ENCODE measurements around the gene S100P. TPM values are rescaled to one million over a fixed set of nuclear protein-coding genes. Genes with fewer than 3 reads are reported as not detected.

The S100P gene
- total and polyA plus RNA-seq, 10 donors = 3.5 to 162 (median 32.4) TPM

GRCh38 chr4:6658209-6658595, 35.5 kb upstream of the S100P start:
- Histone ChIP-seq H3K27me3 (replicated peaks in 1 of 7) (peaks cover 0 to 42% (median under 1%) of the 10 kb centered on the region in 7 donors), H3K4me3 (peak overlapping the region in 7 of 8 donors; percentile 22 to 68 (median 39)), H3K36me3 (no peaks in the 10 kb centered on the region), H3K27ac (peak overlapping the region; percentile 16 to 91 (median 78)), H3K9me3 (no peaks in the 10 kb centered on the region), H3K4me1 (peaks cover 0 to 27% (median 21%) of the 10 kb centered on the region in 6 donors)
- WGBS, 5 donors = 60 to 80% (median 72%) methylated on average over 7 of the region's 7 CpGs
- TF ChIP-seq CTCF (IDR thresholded peaks at IDR 0.05 in 8 of 11, conservative IDR thresholded peaks at IDR 0.05 in 3 of 11) = no peak
- no peak for TF ChIP-seq POLR2A (IDR thresholded peaks at IDR 0.05)
- no peak for TF ChIP-seq POLR2AphosphoS5 (IDR thresholded peaks at IDR 0.05)
- intact Hi-C loops (cut with DNase I; ENCODE audit: low total_unique reads) = no loop called here
- DNase-seq = no peak

GRCh38 chr4:6658597-6659075, 35.0 kb upstream of the S100P start:
- peak overlapping the region; percentile 16 to 91 (median 78) for H3K27ac ChIP-seq
- no peaks in the 10 kb centered on the region for H3K9me3 ChIP-seq
- peak overlapping the region; percentile 22 to 68 (median 38) for H3K4me3 ChIP-seq
- H3K36me3 ChIP-seq = no peaks in the 10 kb centered on the region
- peak; percentile 88 for DNase-seq
- peaks cover 0 to 27% (median 21%) of the 10 kb centered on the region in 6 donors for H3K4me1 ChIP-seq
- TF ChIP-seq CTCF (IDR thresholded peaks at IDR 0.05 in 8 of 11, conservative IDR thresholded peaks at IDR 0.05 in 3 of 11) (no peak), POLR2AphosphoS5 (IDR thresholded peaks at IDR 0.05) (peak in 2 of 3 donors; percentile 70 to 71), POLR2A (IDR thresholded peaks at IDR 0.05) (no peak)
- intact Hi-C loops (cut with DNase I; ENCODE audit: low total_unique reads) = no loop called here
- H3K27me3 ChIP-seq (replicated peaks in 1 of 7) = peaks cover 0 to 47% (median 4%) of the 10 kb centered on the region in 7 donors
- 2 to 12% (median 5%) methylated on average over 25 to 52 of the region's 52 CpGs for WGBS, 5 donors

- Histone ChIP-seq H3K9me3 (no peaks in the 10 kb centered on the region), H3K27ac (peak overlapping the region in 1 of 8 donors; percentile 91), H3K4me3 (no peak overlapping the region), H3K27me3 (replicated peaks in 1 of 7) (peaks cover 0 to 59% (median 9%) of the 10 kb centered on the region in 7 donors), H3K36me3 (no peaks in the 10 kb centered on the region), H3K4me1 (peaks cover 3 to 38% (median 32%) of the 10 kb centered on the region in 6 donors)
- WGBS, 5 donors = 69 to 89% (median 82%) methylated on average over 2 of the region's 2 CpGs
- TF ChIP-seq POLR2A (IDR thresholded peaks at IDR 0.05) (no peak), POLR2AphosphoS5 (IDR thresholded peaks at IDR 0.05) (no peak), CTCF (IDR thresholded peaks at IDR 0.05 in 8 of 11, conservative IDR thresholded peaks at IDR 0.05 in 3 of 11) (no peak)
- DNase-seq = no peak
- intact Hi-C loops (cut with DNase I; ENCODE audit: low total_unique reads) = no loop called here
These were observed 33.8 kb upstream of the S100P start for GRCh38 chr4:6659897-6660296.

GRCh38 chr4:6660430-6660829, 33.2 kb upstream of the S100P start:
- no peak for TF ChIP-seq POLR2A (IDR thresholded peaks at IDR 0.05)
- no peak for TF ChIP-seq CTCF (IDR thresholded peaks at IDR 0.05 in 8 of 11, conservative IDR thresholded peaks at IDR 0.05 in 3 of 11)
- no peak for TF ChIP-seq POLR2AphosphoS5 (IDR thresholded peaks at IDR 0.05)
- Histone ChIP-seq H3K4me3 (no peak overlapping the region), H3K36me3 (no peaks in the 10 kb centered on the region), H3K27me3 (replicated peaks in 1 of 7) (peaks cover 0 to 65% (median 9%) of the 10 kb centered on the region in 7 donors), H3K4me1 (peaks cover 3 to 39% (median 33%) of the 10 kb centered on the region in 6 donors), H3K27ac (no peak overlapping the region), H3K9me3 (no peaks in the 10 kb centered on the region)
- WGBS, 5 donors = 77 to 95% (median 90%) methylated on average over 3 of the region's 3 CpGs
- DNase-seq = peak; percentile 1
- intact Hi-C loops (cut with DNase I; ENCODE audit: low total_unique reads) = no loop called here

Data from spleen (tissue), 11 donors.